ENCODE results near the gene BBX. TPM values are rescaled to one million over a fixed set of nuclear protein-coding genes. Genes with fewer than 3 reads are reported as not detected.

The BBX gene
- total and polyA plus RNA-seq, 2 of the 4 experiments (the other 2 are of a cell fraction): 13.6 to 107 TPM

- intact Hi-C loops (cut with micrococcal nuclease): loop anchor here (10.0 kb wide), 1 partner anchor 418 kb away; no protein-coding TSS in a partner anchor
- Histone ChIP-seq H3K9ac (ENCODE audit: low read depth, low read length) (no peak overlapping the region), H2AK9ac (replicated peaks; ENCODE audit: low read depth, low read length, poor library complexity) (no peak overlapping the region), H3K79me1 (ENCODE audit: low read depth in 1 of 2, low read length in 2 of 2) (peaks cover 0 to 13% of the 10 kb centered on the region in 2 experiments), H2AFZ (replicated peaks; ENCODE audit: low read length, poor library complexity) (no peak overlapping the region), H3K23ac (ENCODE audit: low read depth, low read length) (no peak overlapping the region), H4K91ac (ENCODE audit: insufficient read depth, low read depth, low read length) (no peak overlapping the region), H2BK120ac (ENCODE audit: low read depth, low read length) (no peak overlapping the region), H3K4me2 (ENCODE audit: low read depth, low read length) (no peak overlapping the region), H3K27ac (ENCODE audit: insufficient read depth, low read length) (no peak overlapping the region), H3K4ac (ENCODE audit: low read depth, low read length) (no peak overlapping the region), H3K14ac (replicated peaks; ENCODE audit: low read depth, low read length) (no peak overlapping the region), H3K56ac (ENCODE audit: extremely low read depth, insufficient read depth, low read length) (no peak overlapping the region), H3K18ac (ENCODE audit: low read depth, low read length) (no peak overlapping the region), H2BK20ac (ENCODE audit: low read depth, low read length) (no peak overlapping the region), H3K36me3 (ENCODE audit: control insufficient read depth, insufficient read depth, low read length) (no peaks in the 10 kb centered on the region), H4K8ac (ENCODE audit: low read depth in 2 of 2, low read length in 2 of 2) (no peak overlapping the region), H2BK15ac (ENCODE audit: low read depth, low read length) (no peak overlapping the region), H4K5ac (ENCODE audit: low read depth, low read length) (no peak overlapping the region), H2AK5ac (ENCODE audit: low read depth, low read length) (no peak overlapping the region), H3K9me3 (ENCODE audit: control insufficient read depth, insufficient read depth, low read length) (no peaks in the 10 kb centered on the region), H3K9me1 (ENCODE audit: insufficient read depth, low read length) (peaks cover 3% of the 10 kb centered on the region; the same call in 1 of the 2 replicates), H3K4me1 (ENCODE audit: control insufficient read depth, insufficient read depth, low read length) (peaks cover 2% of the 10 kb centered on the region; the same call in 1 of the 2 replicates), H3K4me3 (ENCODE audit: insufficient read depth, low read depth, low read length) (no peak overlapping the region), H3K27me3 (ENCODE audit: control insufficient read depth, insufficient read depth, low read length) (no peaks in the 10 kb centered on the region), H4K20me1 (ENCODE audit: insufficient read depth, low read length) (no peaks in the 10 kb centered on the region), H2BK5ac (ENCODE audit: low read depth, low read length, poor library complexity, severe bottlenecking) (no peak overlapping the region)
- TF ChIP-seq MAFK (IDR thresholded peaks at IDR 0.05; ENCODE audit: low read depth, low read length) (peak; percentile 55; the same call in 1 of the 2 replicates), RAD21 (IDR thresholded peaks at IDR 0.05; ENCODE audit: low read length) (no peak)
- CTCF ChIA-PET: interaction anchor here (1.0 kb wide), 1 partner anchor 10 kb away, joined by 3 read pairs; no protein-coding TSS in a partner anchor
- POLR2A ChIA-PET (ENCODE audit: unreplicated experiment): no interaction called here
- dilution Hi-C loops (cut with HindIII; ENCODE audit: low sequenced_read_pairs, unreplicated experiment): no loop called here
- WGBS, 2 experiments (ENCODE audit: extremely low coverage in 2 of 2, insufficient read length in 1 of 2): no CpG with 5 or more reads among the region's 2 CpGs
- no TSS peak for BruUV-seq (replicated peaks)
- in situ Hi-C loops (cut with MboI; ENCODE audit: low sequenced_read_pairs): no loop called here
- ATAC-seq (ENCODE audit: low read depth) (no peak), DNase-seq (no peak)
Observed at GRCh38 chr3:107666853-107667252, 144.1 kb downstream of the BBX start.

Measured in IMR-90 (cell line).